Adrenal gland (tissue), 12 donors: ENCODE measurements around the gene RPL12. TPM values are rescaled to one million over a fixed set of nuclear protein-coding genes. Genes with fewer than 3 reads are reported as not detected.

Experiments
- DNase-seq, 7 donors: peaks; one replicate each; pipeline ENCODE4 v3.0.0-alpha.2; 2019 to 2020
- H3K27ac ChIP-seq, 5 donors: fragments of 200-600 bp; sonication (generic) in 4 of 5; 1 replicate in 3 of 5; 2 replicates in 2 of 5; pipeline versions ENCODE4 v1.5.1 to v1.8.0; 2016 to 2020; ENCODE audit warnings: mild to moderate bottlenecking in 1 of 5
- H3K27me3 ChIP-seq: fragments of 200-600 bp; 2 replicates; pipeline ENCODE4 v1.8.0; 2021
- H3K36me3 ChIP-seq, 2 donors: fragments of 200-600 bp; replicated peaks in 1 of 2; 1 replicate in 1 of 2; 2 replicates in 1 of 2; pipeline versions ENCODE4 v1.5.1 to v1.8.0; 2018 to 2022
- H3K4me1 ChIP-seq, 2 donors: fragments of 200-600 bp; replicated peaks in 1 of 2; 1 replicate in 1 of 2; 2 replicates in 1 of 2; pipeline versions ENCODE4 v1.5.1 to v1.8.0; 2018 to 2021
- H3K4me3 ChIP-seq, 4 donors: fragments of 200-600 bp; sonication (generic) in 3 of 4; one replicate each; pipeline ENCODE4 v1.5.1; 2016 to 2018
- H3K9me3 ChIP-seq, 3 donors: fragments of 200-600 bp; sonication (generic) in 1 of 3; replicated peaks in 1 of 3; 1 replicate in 2 of 3; 2 replicates in 1 of 3; pipeline versions ENCODE4 v1.5.1 to v1.8.0; 2016 to 2021
- CTCF ChIP-seq, 6 experiments: fragments of 450-650 bp in 4 of 6; fragments of 200-600 bp in 2 of 6; sonication (generic) in 1 of 6; IDR thresholded peaks; 1 replicate in 5 of 6; 2 replicates in 1 of 6; pipeline versions ENCODE4 v1.5.1 to v1.8.0; 2016 to 2021; ENCODE audit warnings: antibody characterized with exemption in 6 of 6, mild to moderate bottlenecking in 2 of 6, moderate library complexity in 1 of 6
- POLR2A ChIP-seq, 2 donors: fragments of 450-650 bp; IDR thresholded peaks; one replicate each; pipeline ENCODE4 v1.6.1; 2017; ENCODE audit warnings: antibody characterized with exemption in 2 of 2, mild to moderate bottlenecking in 2 of 2, moderate library complexity in 1 of 2
- WGBS, 4 donors: extraction: QIAGEN DNeasy Blood & Tissue Kit in 2 of 4; methylation state at CpG; one replicate each; pipeline versions ENCODE4 v1.1.5 to v1.1.7; 2013 to 2017; 5-methylcytosine and 5-hydroxymethylcytosine counted together
- intact Hi-C, 2 donors: fragments of 100-400 bp; cut with DNase I; formaldehyde crosslinking; loops; one replicate each; pipeline versions ENCODE4 v1.14.1 to v1.15.0; 2022 to 2023
- polyA plus RNA-seq, 3 donors: library from polyadenylated mRNA; stranded (reverse); fragments of 200-250 nt in 2 of 3; fragments of 350-450 nt in 1 of 3; fragmentation: Illumina TruSeq in 1 of 3; extraction: RNeasy Lipid Tissue Mini Kit (QIAGEN cat#74804) in 1 of 3; gene quantifications; one replicate each; pipeline ENCODE4 v1.2.3, GENCODE V29; 2013 to 2014
- total RNA-seq, 9 donors: library from RNA; depleted of rRNA in 4 of 9; stranded (reverse); fragments of >200 nt in 4 of 9; fragments of 120-200 nt in 1 of 9; fragmentation: NEBNext Ultra II Directional in 1 of 9; extraction: Animal tissue kit (Norgen Biotek cat#: 25700) in 1 of 9; gene quantifications; one replicate each; pipeline versions ENCODE4 v1.1.0 to v1.2.4, GENCODE V29; 2013 to 2023
- donor health status: healthy with polysubstance abuse.
- donor health status: Bipolar disorder and iron deficiency.
- donor health status: DM: yes; HTN: yes; CAD: no.
- donor health status: DM: no; HTN: no; CAD: no.
- donor health status: DM: no; HTN: no; CAD: no.
- donor health status: DM: yes; HTN: yes; CAD: no.

The RPL12 gene
- total and polyA plus RNA-seq, 12 donors = 879 to 4,212 (median 1,523) TPM

- Histone ChIP-seq H3K9me3 (no peaks in the 10 kb centered on the region), H3K4me1 (no peaks in the 10 kb centered on the region), H3K27ac (no peak overlapping the region), H3K36me3 (peaks cover 0 to 70% of the 10 kb centered on the region in 2 donors), H3K4me3 (no peak overlapping the region), H3K27me3 (no peaks in the 10 kb centered on the region)
- 71 to 82% (median 74%) methylated on average over 4 to 7 of the region's 7 CpGs for WGBS, 4 donors
- DNase-seq = no peak
- intact Hi-C loops = no loop called here
- TF ChIP-seq CTCF (IDR thresholded peaks at IDR 0.05) = no peak
- no peak for TF ChIP-seq POLR2A (IDR thresholded peaks at IDR 0.05)
These were observed 12.7 kb upstream of the RPL12 start for GRCh38 chr9:127463911-127464310.

GRCh38 chr9:127463382-127463781 is 12.2 kb upstream of the RPL12 start:
- intact Hi-C loops = no loop called here
- Histone ChIP-seq H3K27ac (no peak overlapping the region), H3K27me3 (no peaks in the 10 kb centered on the region), H3K9me3 (no peaks in the 10 kb centered on the region), H3K4me3 (no peak overlapping the region), H3K36me3 (peaks cover 0 to 68% of the 10 kb centered on the region in 2 donors), H3K4me1 (no peaks in the 10 kb centered on the region)
- WGBS, 4 donors = 83 to 95% (median 89%) methylated on average over 3 of the region's 3 CpGs
- no peak for TF ChIP-seq POLR2A (IDR thresholded peaks at IDR 0.05)
- DNase-seq = no peak

- no peak overlapping the region for H3K4me3 ChIP-seq
- H3K36me3 ChIP-seq = peaks cover 0 to 69% of the 10 kb centered on the region in 2 donors
- H3K27me3 ChIP-seq = no peaks in the 10 kb centered on the region
- no peaks in the 10 kb centered on the region for H3K4me1 ChIP-seq
- no peak overlapping the region for H3K27ac ChIP-seq
- DNase-seq = peak in 6 of 7 donors; percentile 40 to 78 (median 74)
- H3K9me3 ChIP-seq = no peaks in the 10 kb centered on the region
- intact Hi-C loops = no loop called here
- TF ChIP-seq CTCF (IDR thresholded peaks at IDR 0.05) (no peak), POLR2A (IDR thresholded peaks at IDR 0.05) (no peak)
- WGBS, 4 donors = 59 to 77% (median 72%) methylated on average over 7 to 9 of the region's 9 CpGs
These were observed 7.7 kb upstream of the RPL12 start for GRCh38 chr9:127458921-127459320.

GRCh38 chr9:127457191-127457878 is 6.1 kb upstream of the RPL12 start:
- TF ChIP-seq CTCF (IDR thresholded peaks at IDR 0.05) (no peak), POLR2A (IDR thresholded peaks at IDR 0.05) (no peak)
- Histone ChIP-seq H3K4me3 (no peak overlapping the region), H3K9me3 (no peaks in the 10 kb centered on the region), H3K36me3 (peaks cover 0 to 57% of the 10 kb centered on the region in 2 donors), H3K27ac (no peak overlapping the region), H3K27me3 (no peaks in the 10 kb centered on the region), H3K4me1 (peaks cover 4 to 6% of the 10 kb centered on the region in 2 donors)
- WGBS, 4 donors = 87 to 91% (median 89%) methylated on average over 13 to 17 of the region's 17 CpGs
- intact Hi-C loops = no loop called here
- DNase-seq = no peak
